Esophagus mucosa (tissue), 1 donor: ENCODE data around the gene MBOAT2. TPM values are rescaled to one million over a fixed set of nuclear protein-coding genes. Genes with fewer than 3 reads are reported as not detected.
"Not testable (repeated sequence)": the region's sequence is repeated elsewhere in the genome, so short reads cannot be mapped to it uniquely, and the experiment has no call there.

Experiments used
- ATAC-seq: fragments of 200-7000 bp; cut with Tn5 transposase; one replicate; pipeline ENCODE4 v1.9.1; 2020
- total RNA-seq: library from RNA; stranded (reverse); gene quantifications from one replicate; pipeline ENCODE4 v1.2.4, GENCODE V29; 2023
- donor health status: DM: yes; HTN: yes; CAD: no.

MBOAT2 gene
- total RNA-seq, 1 donor from 2014 or later, result 108 TPM

DNA sequence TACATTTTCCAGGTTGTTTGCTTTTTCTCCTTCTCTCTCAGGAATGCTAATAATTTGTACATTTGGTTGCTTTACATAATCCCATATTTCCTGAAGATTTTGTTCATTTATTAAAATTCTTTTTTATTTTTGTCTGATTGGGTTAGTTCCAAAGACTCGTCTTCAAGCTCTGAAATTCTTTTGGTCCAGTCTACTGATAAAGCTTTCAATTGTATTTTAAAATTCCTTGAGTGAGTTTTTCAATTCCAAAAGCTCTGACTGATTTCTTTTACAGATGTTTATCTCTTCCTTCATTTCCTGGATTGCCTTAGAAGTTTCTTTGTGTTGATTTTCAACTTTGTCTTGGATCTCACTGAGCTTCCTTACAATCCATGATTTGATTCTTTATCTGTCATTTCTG is 50.0 kb downstream of the MBOAT2 start:
- ATAC-seq, result no peak

- ATAC-seq, result no peak
These were observed 63.9 kb downstream of the MBOAT2 start for GRCh38 chr2:8939486-8940114.

- no peak for ATAC-seq
These were observed 65.1 kb downstream of the MBOAT2 start for GRCh38 chr2:8938384-8938783.

DNA sequence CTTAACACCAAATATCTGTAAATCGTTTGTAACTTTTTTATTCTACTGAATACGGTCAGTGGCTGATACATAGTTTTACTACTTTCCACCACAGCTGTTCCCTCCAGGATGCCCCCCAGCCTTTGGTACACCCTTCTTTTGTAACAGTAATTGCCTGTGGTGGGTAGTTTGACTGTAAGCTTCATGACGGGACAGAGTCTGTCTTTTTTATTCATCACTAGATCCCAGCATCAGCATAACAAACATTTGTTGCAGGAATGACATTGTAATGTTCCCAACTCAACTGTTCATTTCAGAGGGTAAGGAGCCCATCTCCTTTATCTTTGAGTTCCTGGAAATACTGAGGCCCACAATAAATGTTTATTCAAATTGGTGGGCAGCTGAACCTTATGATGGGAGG is 67.5 kb downstream of the MBOAT2 start:
- ATAC-seq, result no peak

DNA sequence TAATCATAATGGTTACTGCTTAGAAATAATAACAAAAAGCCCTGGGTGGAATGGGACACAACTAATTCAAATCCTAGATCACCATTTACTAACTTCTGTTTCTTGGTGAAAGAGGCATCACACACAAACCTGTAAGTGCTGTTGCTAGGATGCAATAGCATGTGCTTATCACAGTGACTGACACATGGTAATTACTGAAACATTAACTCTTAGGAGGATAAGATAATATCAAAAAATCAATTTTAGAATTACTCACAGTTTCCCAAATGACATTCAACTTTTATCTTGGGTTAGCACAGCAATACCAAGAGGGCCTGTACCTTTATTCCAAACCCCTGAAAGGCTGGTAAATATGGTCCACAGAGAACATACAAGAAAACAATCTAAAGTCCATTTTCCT is 69.1 kb downstream of the MBOAT2 start:
- no peak for ATAC-seq

- ATAC-seq, result no peak
These were observed 70.8 kb downstream of the MBOAT2 start for GRCh38 chr2:8932702-8933101.

DNA sequence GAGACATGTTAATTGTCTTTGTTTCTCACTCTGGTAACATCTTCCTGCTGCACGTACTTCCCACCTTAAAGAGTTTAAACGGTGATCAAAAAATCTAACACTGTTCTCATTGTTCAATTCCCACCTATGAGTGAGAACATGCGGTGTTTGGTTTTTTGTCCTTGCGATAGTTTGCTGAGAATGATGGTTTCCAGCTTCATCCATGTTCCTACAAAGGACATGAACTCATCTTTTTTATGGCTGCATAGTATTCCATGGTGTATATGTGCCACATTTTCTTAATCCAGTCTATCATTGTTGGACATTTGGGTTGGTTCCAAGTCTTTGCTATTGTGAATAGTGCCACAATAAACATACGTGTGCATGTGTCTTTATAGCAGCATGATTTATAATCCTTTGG is 73.3 kb downstream of the MBOAT2 start:
- ATAC-seq, result not testable (repeated sequence)

- ATAC-seq, result no peak
These were observed 74.4 kb downstream of the MBOAT2 start for GRCh38 chr2:8929128-8929527.

DNA sequence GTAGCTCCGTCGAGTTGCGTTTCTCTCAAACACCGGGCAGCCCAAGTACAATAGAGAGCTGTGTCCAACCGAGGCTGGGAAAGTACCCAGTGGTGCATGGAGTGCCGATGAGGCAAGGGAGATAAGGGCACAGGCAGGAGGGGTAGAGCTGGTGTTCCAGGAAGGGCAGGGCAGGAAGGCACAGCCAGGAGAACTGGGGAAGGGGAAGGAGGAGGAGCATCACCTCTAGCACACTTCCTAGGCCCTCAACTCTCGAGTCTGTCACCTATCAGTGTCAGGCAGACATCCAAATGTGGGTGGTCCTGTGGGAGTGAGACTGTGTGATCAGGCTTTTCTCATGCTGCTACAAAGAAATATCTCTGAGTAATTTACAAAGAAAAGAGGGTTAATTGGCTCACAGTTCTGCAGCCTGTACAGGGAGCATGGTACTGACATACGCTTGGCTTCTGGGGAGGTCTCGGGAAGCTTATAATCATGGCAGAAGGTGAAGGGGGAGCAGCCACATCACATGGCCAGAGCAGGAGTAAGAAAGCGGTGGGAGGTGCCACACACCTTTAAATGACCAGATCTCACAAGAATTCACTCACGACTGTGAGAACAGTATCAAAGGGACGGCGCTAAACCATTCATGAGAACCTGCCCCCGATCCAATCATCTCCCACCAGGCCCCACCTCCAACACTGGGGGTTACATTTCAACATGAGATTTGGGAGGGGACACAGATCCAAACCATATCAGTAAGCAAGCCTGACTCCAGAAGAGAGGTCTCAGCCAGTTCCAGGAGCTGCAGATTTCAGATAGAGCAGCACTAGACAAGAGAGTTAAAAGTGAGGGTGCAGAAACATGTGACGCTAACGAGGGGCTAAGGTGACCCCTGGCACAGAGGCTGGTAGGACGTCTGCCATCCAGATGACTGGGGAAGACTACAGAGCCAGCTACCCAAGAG is 75.7 kb downstream of the MBOAT2 start:
- ATAC-seq, result no peak

DNA sequence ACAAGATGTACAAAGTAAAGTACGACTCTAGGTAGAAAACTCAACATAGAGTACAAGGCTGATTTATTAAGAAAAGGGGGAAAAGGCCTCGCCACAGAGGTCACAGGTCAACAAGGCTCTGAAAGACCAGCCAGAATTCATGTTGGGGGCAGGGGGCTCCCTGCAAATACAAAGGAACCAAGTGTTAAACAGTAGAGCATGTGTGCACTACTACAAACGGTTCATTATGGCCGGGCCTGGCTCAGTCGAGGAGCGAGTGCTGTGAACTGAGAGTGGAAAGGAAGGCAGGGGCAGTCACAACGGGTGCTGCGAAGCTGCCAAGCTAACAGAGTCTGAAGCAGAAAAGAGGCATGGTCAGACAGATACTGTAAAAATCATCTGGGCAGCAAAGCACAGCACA is 77.1 kb downstream of the MBOAT2 start:
- no peak for ATAC-seq

GRCh38 chr2:8925411-8925810 is 78.1 kb downstream of the MBOAT2 start:
- ATAC-seq, result no peak

GRCh38 chr2:8923183-8923582 is 80.3 kb downstream of the MBOAT2 start:
- no peak for ATAC-seq

- ATAC-seq, result no peak
These were observed 81.1 kb downstream of the MBOAT2 start for GRCh38 chr2:8922431-8922830.

DNA sequence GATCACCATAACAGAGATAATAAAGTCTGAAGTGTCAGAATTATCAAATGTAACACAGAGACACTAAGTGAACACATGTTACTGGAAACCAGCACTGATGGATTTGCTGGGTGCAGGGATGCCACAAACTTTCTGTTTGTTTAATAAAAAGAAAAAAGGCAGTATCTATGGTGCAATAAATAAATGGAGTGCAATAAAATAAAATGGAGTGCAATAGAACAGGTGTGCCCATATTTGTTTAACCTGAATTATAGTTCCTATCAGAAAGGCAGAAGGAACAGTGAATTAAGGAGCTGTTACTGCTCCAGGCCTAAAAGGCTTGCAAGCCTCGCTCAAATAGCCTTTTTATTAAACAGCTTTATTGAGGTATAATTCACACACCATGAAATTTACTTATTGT is 85.1 kb downstream of the MBOAT2 start:
- no peak for ATAC-seq

DNA sequence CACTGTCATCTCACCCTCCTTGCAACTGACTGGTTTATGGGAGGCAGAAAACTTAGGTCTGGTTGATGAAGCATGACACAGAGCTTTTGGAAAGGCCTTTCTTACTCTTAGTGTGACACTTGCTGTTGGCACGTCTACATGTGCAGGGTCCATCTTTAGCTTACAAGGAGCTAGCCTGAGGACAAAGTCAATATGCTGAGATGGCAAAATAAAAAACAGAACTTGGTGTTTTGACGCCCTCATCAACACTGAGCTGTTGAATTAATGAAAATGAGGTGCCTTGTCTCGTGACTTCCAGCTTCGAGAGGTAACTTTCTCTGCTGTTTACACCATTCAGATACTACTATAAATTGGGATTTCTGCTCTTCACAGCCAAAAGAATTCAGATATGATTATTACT is 87.5 kb downstream of the MBOAT2 start:
- ATAC-seq, result no peak

GRCh38 chr2:8913767-8914166 is 89.7 kb downstream of the MBOAT2 start:
- not testable (repeated sequence) for ATAC-seq

- ATAC-seq, result no peak
These were observed 95.7 kb downstream of the MBOAT2 start for GRCh38 chr2:8907764-8908288.

DNA sequence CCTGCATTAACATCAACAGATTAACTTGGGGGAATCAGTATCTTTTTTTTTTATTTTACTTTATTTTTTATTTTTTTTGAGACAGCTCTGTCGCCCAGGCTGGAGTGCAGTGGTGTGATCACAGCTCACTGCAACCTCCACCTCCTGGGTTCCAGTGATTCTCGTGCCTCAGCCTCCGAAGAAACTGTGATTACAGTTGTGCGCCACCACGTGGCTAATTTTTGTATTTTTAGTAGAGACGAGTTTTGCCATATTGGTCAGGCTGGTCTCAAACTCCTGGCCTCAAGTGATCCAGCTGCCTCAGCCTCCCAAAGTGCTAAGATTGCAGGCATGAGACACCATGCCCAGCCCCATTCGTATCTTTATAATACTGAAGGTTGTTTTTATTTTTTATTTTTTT is 99.6 kb downstream of the MBOAT2 start:
- not testable (repeated sequence) for ATAC-seq

DNA sequence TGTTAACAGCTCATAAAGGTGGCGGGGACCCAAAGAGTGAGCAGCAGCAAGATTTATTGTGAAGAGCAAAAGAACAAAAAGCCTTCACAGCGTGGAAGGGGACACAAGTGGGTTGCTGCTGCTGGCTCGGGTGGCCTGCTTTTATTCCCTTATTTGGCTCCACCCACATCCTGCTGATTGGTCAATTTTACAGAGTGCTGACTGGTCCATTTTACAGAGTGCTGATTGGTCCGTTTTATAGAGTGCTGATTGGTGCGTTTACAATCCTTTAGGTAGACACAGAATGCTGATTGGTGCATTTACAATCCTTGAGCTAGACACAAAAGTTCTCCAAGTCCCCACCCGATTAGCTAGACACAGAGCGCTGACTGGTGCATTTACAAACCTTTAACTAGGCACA is 100.7 kb downstream of the MBOAT2 start:
- not testable (repeated sequence) for ATAC-seq

DNA sequence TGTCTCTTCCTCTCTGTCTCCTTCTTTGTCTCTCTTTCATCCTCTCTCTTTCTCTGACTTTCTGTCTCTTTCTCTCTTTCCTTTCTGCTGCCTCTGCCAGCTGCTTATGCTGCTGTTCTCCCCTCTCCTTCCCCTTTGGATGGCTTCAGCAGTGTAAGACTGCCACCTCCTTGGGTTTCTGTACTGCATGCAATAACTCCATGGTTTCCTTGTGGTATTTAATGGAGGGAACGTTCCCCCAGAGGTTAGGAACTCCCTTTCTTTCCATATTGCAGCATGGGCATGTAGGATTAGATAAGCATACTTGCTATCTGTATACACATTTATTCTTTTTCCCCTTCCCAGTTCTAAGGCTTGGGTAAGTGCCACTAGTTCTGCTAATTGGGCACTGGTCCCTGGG is 106.3 kb downstream of the MBOAT2 start:
- ATAC-seq, result not testable (repeated sequence)

DNA sequence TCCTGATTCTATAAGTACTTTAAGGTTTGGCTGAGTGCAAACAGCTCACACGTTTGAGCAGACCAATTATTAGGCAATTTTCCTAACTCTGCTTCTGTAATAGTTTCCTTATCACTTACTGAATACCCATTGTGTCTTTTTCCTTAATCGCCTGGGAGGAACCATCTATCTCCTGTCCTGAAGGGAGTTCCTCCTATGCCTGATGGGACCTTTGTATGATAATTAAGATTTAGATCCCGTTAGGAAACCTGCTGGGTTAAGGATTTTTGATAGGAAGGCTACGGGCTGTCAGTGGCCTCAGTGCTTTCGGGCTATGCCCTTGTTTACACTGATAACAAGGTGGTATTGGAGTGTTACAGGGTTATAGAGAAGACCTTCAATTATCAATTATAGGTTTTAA is 106.8 kb downstream of the MBOAT2 start:
- ATAC-seq, result not testable (repeated sequence)

- ATAC-seq, result not testable (repeated sequence)
These were observed 108.2 kb downstream of the MBOAT2 start for GRCh38 chr2:8895087-8895912.
